ENCODE data around the gene ANKRD12.
"Not testable (repeated sequence)": the region's sequence is repeated elsewhere in the genome, so short reads cannot be mapped to it uniquely, and the experiment has no call there.

The ANKRD12 gene

GRCh38 chr18:9136315-9137155, at the start of gene ANKRD12:
Gene ANKRD12 (plus strand): TSS chr18:9136781. CDS start chr18:9182433, 45,652 bp downstream.
- peak; percentile 89 for DNase-seq

GRCh38 chr18:9087144-9087543, 49.4 kb upstream of the ANKRD12 start:
- DNase-seq, result no peak

- DNase-seq, result no peak
These were observed 48.3 kb upstream of the ANKRD12 start for GRCh38 chr18:9088252-9088651.

- not testable (repeated sequence) for DNase-seq
These were observed 47.9 kb upstream of the ANKRD12 start for GRCh38 chr18:9088727-9089126.

- DNase-seq, result no peak
These were observed 46.0 kb upstream of the ANKRD12 start for GRCh38 chr18:9090578-9090977.

- no peak for DNase-seq
These were observed 45.5 kb upstream of the ANKRD12 start for GRCh38 chr18:9091066-9091476.

- DNase-seq, result no peak
These were observed 43.9 kb upstream of the ANKRD12 start for GRCh38 chr18:9092665-9093064.

GRCh38 chr18:9093109-9093508, 43.5 kb upstream of the ANKRD12 start:
- DNase-seq, result not testable (repeated sequence)

- no peak for DNase-seq
These were observed 42.0 kb upstream of the ANKRD12 start for GRCh38 chr18:9094307-9095226.

- DNase-seq, result no peak
These were observed 41.1 kb upstream of the ANKRD12 start for GRCh38 chr18:9095297-9096006.

- no peak for DNase-seq
These were observed 40.6 kb upstream of the ANKRD12 start for GRCh38 chr18:9096007-9096371.

GRCh38 chr18:9096685-9097084, 39.9 kb upstream of the ANKRD12 start:
- DNase-seq, result no peak

GRCh38 chr18:9097349-9097748, 39.2 kb upstream of the ANKRD12 start:
- no peak for DNase-seq

GRCh38 chr18:9100796-9101195, 35.8 kb upstream of the ANKRD12 start:
- DNase-seq, result no peak

GRCh38 chr18:9101730-9102507, 34.7 kb upstream of the ANKRD12 start:
- DNase-seq, result peak; percentile 25

GRCh38 chr18:9102508-9103375, 33.8 kb upstream of the ANKRD12 start, which contains the start of gene NDUFV2:
Gene NDUFV2 (plus strand): TSS chr18:9102699. CDS start chr18:9102744, 45 bp downstream.
- peak; percentile 90 for DNase-seq

GRCh38 chr18:9103376-9103873, 33.2 kb upstream of the ANKRD12 start:
- peak; percentile 37 for DNase-seq

GRCh38 chr18:9104244-9104901, 32.2 kb upstream of the ANKRD12 start:
- DNase-seq, result no peak

GRCh38 chr18:9105420-9105819, 31.2 kb upstream of the ANKRD12 start:
- DNase-seq, result no peak

GRCh38 chr18:9106094-9106493, 30.5 kb upstream of the ANKRD12 start:
- DNase-seq, result no peak
